Epithelial cell of prostate (primary cell): ENCODE measurements around the gene GNS.
"Not testable (repeated sequence)": the region's sequence is repeated elsewhere in the genome, so short reads cannot be mapped to it uniquely, and the experiment has no call there.

Experiments used
- DNase-seq: peaks from one replicate; pipeline ENCODE4 v3.0.0-alpha.2; 2011; ENCODE audit warnings: low read depth, low spot score
- H3K27ac ChIP-seq: fragments of 450-650 bp; 2 replicates; pipeline ENCODE4 v1.5.1; 2017; ENCODE audit warnings: mild to moderate bottlenecking

The GNS gene

GRCh38 chr12:64706857-64707256, 52.3 kb downstream of the GNS start:
- no peak for DNase-seq
- H3K27ac ChIP-seq: no peak overlapping the region

GRCh38 chr12:64706306-64706705, 52.9 kb downstream of the GNS start:
- H3K27ac ChIP-seq: no peak overlapping the region
- DNase-seq: no peak

GRCh38 chr12:64701283-64701682, 57.9 kb downstream of the GNS start:
- H3K27ac ChIP-seq: no peak overlapping the region
- DNase-seq: no peak

GRCh38 chr12:64700532-64700931, 58.7 kb downstream of the GNS start:
- H3K27ac ChIP-seq: no peak overlapping the region
- no peak for DNase-seq

GRCh38 chr12:64699504-64700115, 59.6 kb downstream of the GNS start:
- H3K27ac ChIP-seq: no peak overlapping the region

GRCh38 chr12:64696080-64696741, 63.0 kb downstream of the GNS start:
- DNase-seq: no peak
- H3K27ac ChIP-seq: no peak overlapping the region

More at GRCh38 chr12:64699504-64700115, 59.6 kb downstream of the GNS start:
- DNase-seq: no peak

- no peak for DNase-seq
- H3K27ac ChIP-seq: no peak overlapping the region
These were observed 63.7 kb downstream of the GNS start for GRCh38 chr12:64695550-64695949.

GRCh38 chr12:64694130-64695040, 64.8 kb downstream of the GNS start:
- H3K27ac ChIP-seq: no peak overlapping the region
- DNase-seq: no peak

GRCh38 chr12:64691795-64692583, 67.2 kb downstream of the GNS start:
- H3K27ac ChIP-seq: no peak overlapping the region
- no peak for DNase-seq

GRCh38 chr12:64691227-64691794, 67.9 kb downstream of the GNS start:
- DNase-seq: no peak
- H3K27ac ChIP-seq: no peak overlapping the region

GRCh38 chr12:64690236-64690635, 69.0 kb downstream of the GNS start:
- not testable (repeated sequence) for DNase-seq, H3K27ac ChIP-seq

- H3K27ac ChIP-seq: no peak overlapping the region
- DNase-seq: no peak
These were observed 70.5 kb downstream of the GNS start for GRCh38 chr12:64688715-64689114.

GRCh38 chr12:64688219-64688618, 71.0 kb downstream of the GNS start:
- H3K27ac ChIP-seq: no peak overlapping the region
- no peak for DNase-seq

GRCh38 chr12:64687816-64688215, 71.4 kb downstream of the GNS start:
- DNase-seq: no peak
- H3K27ac ChIP-seq: no peak overlapping the region

GRCh38 chr12:64685605-64686004, 73.6 kb downstream of the GNS start:
- H3K27ac ChIP-seq: no peak overlapping the region
- no peak for DNase-seq

- H3K27ac ChIP-seq: no peak overlapping the region
- DNase-seq: no peak
These were observed 74.2 kb downstream of the GNS start for GRCh38 chr12:64685050-64685449.

GRCh38 chr12:64683816-64684543, 75.2 kb downstream of the GNS start:
- no peak for DNase-seq
- no peak overlapping the region for H3K27ac ChIP-seq

- no peak for DNase-seq
- H3K27ac ChIP-seq: no peak overlapping the region
These were observed 76.5 kb downstream of the GNS start for GRCh38 chr12:64682572-64683277.
